ENCODE measurements around the gene BMX. TPM values are rescaled to one million over a fixed set of nuclear protein-coding genes. Genes with fewer than 3 reads are reported as not detected.

Gene BMX
- total RNA-seq, 1 experiment from 2014 or later, result not detected

- H3K4me3 ChIP-seq (ENCODE audit: low read length), result no peak overlapping the region
- TF ChIP-seq CTCF (conservative IDR thresholded peaks at IDR 0.05; ENCODE audit: low read depth, low read length) (no peak), EZH2phosphoT487 (IDR thresholded peaks at IDR 0.05; ENCODE audit: borderline replicate concordance, low read length) (no peak), EZH2 (IDR thresholded peaks at IDR 0.05; ENCODE audit: low read length, unreplicated experiment) (no peak)
- intact Hi-C loops (cut with micrococcal nuclease), result no loop called here
- no peak overlapping the region for H3K9ac ChIP-seq (ENCODE audit: low read length)
- H3K9me2 ChIP-seq (replicated peaks; ENCODE audit: low read length), result no peaks in the 10 kb centered on the region
- POLR2A ChIA-PET (ENCODE audit: unreplicated experiment), result no interaction called here
- peaks cover 9% of the 10 kb centered on the region; the same call in 1 of the 2 replicates for H3K4me1 ChIP-seq (ENCODE audit: insufficient read depth, low read length)
- no peaks in the 10 kb centered on the region for H3K79me2 ChIP-seq (ENCODE audit: low read length)
- no peak for ATAC-seq
- H3K27ac ChIP-seq (ENCODE audit: low read length), result no peak overlapping the region
- no peak overlapping the region for H2AFZ ChIP-seq (ENCODE audit: low read length)
- no peaks in the 10 kb centered on the region for H3K27me3 ChIP-seq (ENCODE audit: low read length)
- no peaks in the 10 kb centered on the region for H4K20me1 ChIP-seq (ENCODE audit: low read length)
- H3K9me3 ChIP-seq (ENCODE audit: low read length), result no peaks in the 10 kb centered on the region
- CTCF ChIA-PET, result no interaction called here
- H3K4me2 ChIP-seq (ENCODE audit: low read length), result no peak overlapping the region
- no TSS peak for BruUV-seq (replicated peaks)
- DNase-seq, result no peak
- H3F3A ChIP-seq (ENCODE audit: low read length, unreplicated experiment), result no peaks in the 10 kb centered on the region
- no peaks in the 10 kb centered on the region for H3K36me3 ChIP-seq (ENCODE audit: low read depth, low read length)
Measured at GRCh38 chrX:15523088-15523487, 22.5 kb downstream of the BMX start.

- POLR2A ChIA-PET (ENCODE audit: unreplicated experiment), result no interaction called here
- Histone ChIP-seq H3K36me3 (ENCODE audit: low read depth, low read length) (no peaks in the 10 kb centered on the region), H3K4me2 (ENCODE audit: low read length) (no peak overlapping the region), H3K9me2 (replicated peaks; ENCODE audit: low read length) (no peaks in the 10 kb centered on the region), H3K27me3 (ENCODE audit: low read length) (no peaks in the 10 kb centered on the region), H3K9ac (ENCODE audit: low read length) (no peak overlapping the region), H3F3A (ENCODE audit: low read length, unreplicated experiment) (no peaks in the 10 kb centered on the region), H3K79me2 (ENCODE audit: low read length) (no peaks in the 10 kb centered on the region), H3K27ac (ENCODE audit: low read length) (no peak overlapping the region), H3K9me3 (ENCODE audit: low read length) (no peaks in the 10 kb centered on the region), H4K20me1 (ENCODE audit: low read length) (no peaks in the 10 kb centered on the region), H3K4me1 (ENCODE audit: insufficient read depth, low read length) (peaks cover 9% of the 10 kb centered on the region; the same call in 1 of the 2 replicates), H2AFZ (ENCODE audit: low read length) (no peak overlapping the region), H3K4me3 (ENCODE audit: low read length) (no peak overlapping the region)
- BruUV-seq (replicated peaks), result no TSS peak
- peak; percentile 54 for ATAC-seq
- CTCF ChIA-PET, result no interaction called here
- peak; percentile 48 for DNase-seq
- intact Hi-C loops (cut with micrococcal nuclease), result no loop called here
- TF ChIP-seq EZH2 (IDR thresholded peaks at IDR 0.05; ENCODE audit: low read length, unreplicated experiment), result no peak
- TF ChIP-seq EZH2phosphoT487 (IDR thresholded peaks at IDR 0.05; ENCODE audit: borderline replicate concordance, low read length), result no peak
- TF ChIP-seq CTCF (conservative IDR thresholded peaks at IDR 0.05; ENCODE audit: low read depth, low read length), result no peak
Measured at GRCh38 chrX:15524417-15524816, 23.8 kb downstream of the BMX start.

GRCh38 chrX:15525664-15526416 is 25.2 kb downstream of the BMX start:
- H3K36me3 ChIP-seq (ENCODE audit: low read depth, low read length), result no peaks in the 10 kb centered on the region
- no peak for TF ChIP-seq EZH2 (IDR thresholded peaks at IDR 0.05; ENCODE audit: low read length, unreplicated experiment)
- TF ChIP-seq CTCF (conservative IDR thresholded peaks at IDR 0.05; ENCODE audit: low read depth, low read length), result no peak
- no peak for TF ChIP-seq EZH2phosphoT487 (IDR thresholded peaks at IDR 0.05; ENCODE audit: borderline replicate concordance, low read length)
- H3K9me2 ChIP-seq (replicated peaks; ENCODE audit: low read length), result no peaks in the 10 kb centered on the region
- ChIA-PET CTCF (no interaction called here), POLR2A (ENCODE audit: unreplicated experiment) (no interaction called here)
- peak; percentile 43 for DNase-seq
- no peaks in the 10 kb centered on the region for H3F3A ChIP-seq (ENCODE audit: low read length, unreplicated experiment)
- H3K27ac ChIP-seq (ENCODE audit: low read length), result no peak overlapping the region
- no peak overlapping the region for H3K4me2 ChIP-seq (ENCODE audit: low read length)
- no peak overlapping the region for H3K4me3 ChIP-seq (ENCODE audit: low read length)
- H3K4me1 ChIP-seq (ENCODE audit: insufficient read depth, low read length), result peaks cover 9% of the 10 kb centered on the region; the same call in 1 of the 2 replicates
- H3K9ac ChIP-seq (ENCODE audit: low read length), result no peak overlapping the region
- no peaks in the 10 kb centered on the region for H3K27me3 ChIP-seq (ENCODE audit: low read length)
- ATAC-seq, result no peak
- H2AFZ ChIP-seq (ENCODE audit: low read length), result no peak overlapping the region
- no peaks in the 10 kb centered on the region for H3K9me3 ChIP-seq (ENCODE audit: low read length)
- no peaks in the 10 kb centered on the region for H3K79me2 ChIP-seq (ENCODE audit: low read length)
- no peaks in the 10 kb centered on the region for H4K20me1 ChIP-seq (ENCODE audit: low read length)
- no TSS peak for BruUV-seq (replicated peaks)
- intact Hi-C loops (cut with micrococcal nuclease), result no loop called here

Data from PC-3 (cell line).